Activated CD8-positive, alpha-beta memory T cell treated with anti-CD3 and anti-CD28 coated beads for 24 hours (primary cell): ENCODE results near the gene IFITM10.

Experiments
- DNase-seq: peaks from one replicate; pipeline ENCODE4 v3.0.0-alpha.2; 2020

Gene IFITM10

GRCh38 chr11:1736447-1736992 lies 13.9 kb downstream of the IFITM10 start:
- DNase-seq = no peak

DNA sequence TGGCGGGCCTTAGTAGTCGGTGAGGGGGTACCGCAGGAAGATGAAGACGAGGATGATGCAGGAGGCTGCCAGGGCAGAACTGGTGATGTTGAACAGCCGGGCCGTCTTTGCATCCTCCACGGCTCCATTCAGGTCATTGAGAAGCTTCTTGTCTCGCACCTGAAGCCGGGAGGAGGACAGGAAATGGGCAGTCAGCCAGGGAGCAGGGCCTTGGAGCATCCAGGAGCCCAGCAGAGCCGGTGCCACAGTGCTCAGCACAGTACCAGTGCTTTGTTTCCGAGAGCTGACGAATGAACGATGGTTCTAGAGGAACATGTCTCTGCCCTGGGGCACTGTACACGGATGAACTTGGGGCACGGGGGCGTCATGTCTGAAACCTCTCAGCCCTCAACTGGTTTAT lies 15.1 kb downstream of the IFITM10 start:
- DNase-seq = no peak

DNA sequence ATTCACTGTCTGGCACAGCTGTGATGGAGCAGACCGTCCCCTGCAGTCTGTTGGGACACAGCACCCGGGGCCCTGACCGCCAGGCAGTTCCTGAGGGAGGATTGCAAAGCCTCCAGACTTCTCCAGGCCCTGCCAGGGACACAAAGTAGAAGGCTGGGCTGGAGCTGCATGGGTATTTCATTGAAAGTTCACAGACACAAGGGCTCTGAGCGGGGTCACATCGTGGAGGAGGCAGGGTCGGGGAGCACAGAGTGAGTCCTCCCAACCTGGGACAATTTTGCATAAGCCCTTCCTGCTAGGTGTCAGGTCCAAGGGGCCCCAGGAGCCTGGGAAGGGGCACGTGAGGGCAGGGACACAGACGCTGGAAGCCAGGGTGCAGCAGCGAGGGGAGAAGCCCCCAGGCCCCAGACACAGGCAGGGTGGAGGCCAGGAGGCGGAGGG lies 15.7 kb downstream of the IFITM10 start:
- no peak for DNase-seq

GRCh38 chr11:1733716-1734640 lies 16.4 kb downstream of the IFITM10 start:
- DNase-seq = no peak

- DNase-seq = peak; percentile 49
Observed at GRCh38 chr11:1733009-1733715, 17.2 kb downstream of the IFITM10 start.

GRCh38 chr11:1732418-1733008 lies 17.9 kb downstream of the IFITM10 start:
- no peak for DNase-seq

DNA sequence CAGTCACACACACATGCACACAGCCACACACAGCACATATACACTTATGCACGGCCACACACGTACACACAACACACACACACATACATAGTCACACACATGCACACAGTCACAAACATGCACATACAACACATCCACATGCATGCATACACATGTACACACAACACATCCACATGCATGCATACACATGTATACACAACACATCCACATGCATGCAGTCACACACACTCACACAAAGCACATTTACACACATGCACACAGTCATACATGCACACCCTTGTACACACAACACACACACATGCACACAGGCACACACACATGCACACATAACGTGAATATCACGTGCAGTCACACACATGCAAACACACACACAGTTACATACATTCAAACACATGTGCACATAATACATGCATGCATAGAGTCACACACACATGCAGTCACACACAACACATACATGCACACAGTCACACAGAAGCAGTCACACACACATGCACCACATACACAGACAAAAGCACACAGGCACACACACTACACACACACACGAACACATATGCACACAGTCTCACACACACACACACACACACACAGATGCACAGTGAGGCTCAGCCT lies 18.8 kb downstream of the IFITM10 start:
- no peak for DNase-seq

DNA sequence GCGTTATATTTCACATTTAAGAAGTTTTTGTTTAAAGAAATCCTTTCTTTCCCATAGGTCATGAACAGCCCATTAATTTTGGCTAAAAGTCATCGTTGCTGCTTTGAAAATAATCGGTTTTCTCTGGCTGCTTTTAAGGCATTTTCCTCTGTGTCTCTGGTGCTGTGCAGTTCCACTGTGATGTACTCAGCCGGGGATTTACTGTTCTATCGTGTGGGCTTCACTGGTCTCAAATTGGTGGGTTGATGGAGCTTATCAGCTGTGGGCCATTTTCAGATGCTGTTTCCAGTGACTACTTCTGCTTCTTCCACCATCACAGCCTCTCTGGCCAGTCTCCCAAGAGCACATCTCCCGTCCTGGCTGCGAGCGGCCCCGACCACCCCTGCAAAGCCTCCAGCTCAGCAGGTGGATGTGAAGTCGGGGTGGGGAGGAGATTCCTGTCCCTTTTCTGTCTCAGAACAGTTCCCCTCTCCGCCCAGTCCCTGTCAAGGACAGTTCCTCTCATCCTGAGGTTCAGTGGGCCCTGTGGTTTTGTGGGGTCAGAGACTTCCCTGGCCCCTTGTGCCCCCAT lies 20.3 kb downstream of the IFITM10 start:
- no peak for DNase-seq

GRCh38 chr11:1729692-1730011 lies 20.7 kb downstream of the IFITM10 start:
- no peak for DNase-seq

DNA sequence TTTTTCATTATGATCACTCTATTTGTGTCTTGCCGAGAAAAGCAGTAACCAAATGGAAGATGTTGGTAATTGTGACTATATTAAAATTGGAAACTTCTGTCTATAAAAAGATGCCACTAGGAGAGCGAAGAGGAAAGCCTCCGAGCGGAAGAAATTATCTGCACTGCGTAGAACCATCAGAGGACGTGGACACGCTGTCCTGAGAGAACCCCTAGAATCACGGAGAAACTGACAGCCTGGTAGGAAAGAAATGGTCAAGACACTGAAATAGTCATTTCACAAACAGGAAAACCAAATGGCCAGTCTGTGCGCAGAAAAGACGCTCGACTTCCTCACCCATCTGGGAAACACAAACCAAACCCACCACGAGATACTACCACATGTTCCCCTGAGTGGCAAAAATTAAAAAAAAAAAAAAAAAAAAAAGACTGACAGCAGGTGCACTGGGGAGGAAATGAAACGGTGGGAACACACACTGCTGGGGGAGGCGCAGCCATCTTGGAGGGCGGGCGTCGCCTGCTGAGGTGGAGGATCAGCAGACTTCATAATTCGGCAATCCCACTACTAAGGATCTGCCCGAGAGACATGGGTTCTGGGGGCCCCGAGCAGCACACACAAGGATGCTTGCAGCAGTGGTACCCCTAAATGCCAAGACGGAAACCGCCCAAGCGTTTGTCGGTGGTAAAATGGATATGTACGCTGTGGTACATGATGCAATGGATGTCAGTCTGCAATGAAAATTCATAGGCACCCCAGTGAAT lies 21.3 kb downstream of the IFITM10 start:
- DNase-seq = peak; percentile 74

- no peak for DNase-seq
Observed at GRCh38 chr11:1728301-1728700, 22.1 kb downstream of the IFITM10 start.

GRCh38 chr11:1727861-1728260 lies 22.5 kb downstream of the IFITM10 start:
- DNase-seq = no peak

GRCh38 chr11:1727096-1727690 lies 23.2 kb downstream of the IFITM10 start:
- DNase-seq = peak; percentile 54

DNA sequence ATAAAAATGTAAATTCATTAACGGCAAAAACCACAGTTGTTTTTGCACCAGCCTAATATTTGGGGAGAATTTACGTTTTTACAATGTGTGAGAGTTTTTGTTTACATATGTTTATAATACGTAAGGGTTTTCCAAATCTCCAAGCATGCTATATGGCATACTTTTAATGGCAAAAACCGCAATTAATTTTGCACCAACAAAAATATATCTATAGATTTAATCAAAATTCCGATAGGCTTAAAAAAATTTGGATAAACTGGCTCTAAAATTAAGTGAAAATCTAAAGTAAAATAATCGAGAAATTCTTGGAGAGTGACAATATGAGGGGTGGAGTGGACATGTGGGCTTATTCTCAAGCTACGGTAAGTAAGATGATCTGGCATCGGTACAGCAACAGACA lies 30.6 kb downstream of the IFITM10 start:
- no peak for DNase-seq

- DNase-seq = no peak
Observed at GRCh38 chr11:1718326-1718725, 32.1 kb downstream of the IFITM10 start.

GRCh38 chr11:1717745-1718144 lies 32.6 kb downstream of the IFITM10 start:
- DNase-seq = no peak

DNA sequence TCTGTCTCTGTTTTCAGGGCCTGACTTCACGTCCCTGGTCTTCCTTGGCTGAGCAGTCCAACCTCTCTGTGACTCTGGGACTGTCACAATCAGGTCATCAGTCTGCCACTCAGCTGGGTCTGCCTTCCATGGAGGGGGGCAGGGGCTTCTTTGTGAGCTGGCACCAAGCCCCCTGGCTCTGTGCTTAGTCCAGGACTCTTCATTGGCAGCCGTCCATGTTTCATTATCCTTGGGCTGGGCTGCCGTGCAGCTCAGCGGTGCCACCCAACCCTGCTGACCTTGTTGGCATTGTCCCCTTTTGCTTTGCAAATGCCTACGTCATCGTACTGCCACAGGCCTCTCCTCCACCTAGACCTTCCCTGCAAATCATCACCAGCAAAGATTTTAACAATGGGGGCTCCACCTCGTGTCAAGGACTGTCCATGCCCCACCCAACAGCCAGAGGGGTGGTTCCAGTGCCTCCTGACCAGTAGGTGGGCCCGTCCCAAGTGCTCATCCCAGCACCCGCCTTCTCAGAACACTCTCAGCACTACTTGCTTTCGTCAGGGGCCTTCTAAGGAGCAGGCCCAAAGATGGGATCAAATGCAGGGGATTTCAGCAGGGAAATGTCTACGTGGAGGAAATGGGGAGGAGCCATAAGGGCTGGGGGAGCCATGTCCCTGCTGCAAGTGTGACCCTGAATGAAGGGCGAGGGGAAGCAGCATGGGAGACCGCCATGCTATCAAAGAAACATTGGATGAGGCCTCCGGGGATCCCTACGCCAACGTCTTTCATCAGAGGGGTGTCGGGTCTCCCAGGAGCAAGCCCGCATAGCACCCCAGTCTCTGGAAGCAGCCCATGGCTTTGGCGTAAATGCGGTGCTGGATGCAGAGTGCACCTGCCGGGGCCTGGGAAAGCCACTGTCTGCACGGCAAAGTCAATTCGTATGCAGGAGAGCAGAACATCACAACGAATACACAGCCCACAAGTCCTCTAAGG lies 35.2 kb downstream of the IFITM10 start:
- no peak for DNase-seq

GRCh38 chr11:1708716-1709115 lies 41.7 kb downstream of the IFITM10 start:
- no peak for DNase-seq

DNA sequence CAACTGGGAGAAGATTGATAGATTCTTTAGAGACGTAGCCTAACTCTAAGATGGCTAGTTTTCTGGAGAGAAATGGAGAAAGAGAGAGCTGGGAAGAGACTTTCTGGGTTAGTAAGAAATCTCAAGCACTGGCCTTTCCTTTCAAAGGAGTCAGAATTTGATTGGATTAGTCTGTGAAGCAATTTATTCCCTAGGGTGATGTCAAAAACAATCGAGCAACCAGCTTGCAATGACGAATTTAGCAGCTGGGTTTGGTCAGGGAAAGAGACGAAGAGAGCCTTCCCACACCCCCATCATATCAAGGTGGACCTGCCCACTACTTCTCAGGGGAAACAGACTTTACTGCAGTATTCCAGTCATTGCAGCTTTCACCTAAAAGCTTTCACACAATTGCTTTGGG lies 42.6 kb downstream of the IFITM10 start:
- DNase-seq = no peak
